Activated CD4-positive, alpha-beta T cell treated with anti-CD3 and anti-CD28 coated beads for 36 hours (primary cell): Measurements from ENCODE around the gene IFITM5. TPM values are rescaled to one million over a fixed set of nuclear protein-coding genes. Genes with fewer than 3 reads are reported as not detected.

ENCODE experiments used
- ATAC-seq: fragments of 200-7000 bp; cut with Tn5 transposase; one replicate; pipeline ENCODE4 v1.10.0; 2021; ENCODE audit warnings: mild to moderate bottlenecking, moderate library complexity
- CTCF ChIA-PET: fragments of 350-600 bp; sonication (Branson Sonifier 250); formaldehyde crosslinking; loops from one replicate; lab custom pipeline; 2021; ENCODE audit warnings: antibody characterized with exemption; lab: Charles Lee
- POLR2A ChIA-PET: fragments of 350-600 bp; sonication (Branson Sonifier 250); formaldehyde crosslinking; loops from one replicate; lab custom pipeline; 2021; ENCODE audit warnings: antibody characterized with exemption, inconsistent platforms; lab: Charles Lee
- DNase-seq: peaks from one replicate; pipeline ENCODE4 v3.0.0-alpha.2; 2020
- H3K27ac Mint-ChIP-seq: one replicate; pipeline ENCODE4 v1.8.0; 2021; ENCODE audit warnings: mixed read lengths
- H3K27me3 Mint-ChIP-seq: one replicate; pipeline ENCODE4 v1.8.0; 2021; ENCODE audit warnings: mixed read lengths
- H3K36me3 Mint-ChIP-seq: one replicate; pipeline ENCODE4 v1.8.0; 2021; ENCODE audit warnings: low read depth, mixed read lengths
- H3K4me1 Mint-ChIP-seq: one replicate; pipeline ENCODE4 v1.8.0; 2021; ENCODE audit warnings: mixed read lengths
- H3K4me3 Mint-ChIP-seq: one replicate; pipeline ENCODE4 v1.8.0; 2021; ENCODE audit warnings: mild to moderate bottlenecking, moderate library complexity, mixed read lengths
- H3K9me3 Mint-ChIP-seq: one replicate; pipeline ENCODE4 v1.8.0; 2021; ENCODE audit warnings: low read depth, mixed read lengths
- intact Hi-C, 2 experiments: fragments of 100-400 bp; cut with DNase I in 1 of 2; cut with micrococcal nuclease in 1 of 2; formaldehyde crosslinking; loops; one replicate each; pipeline versions ENCODE4 v1.14.2 to v1.15.1; 2022 to 2024; cut with DNase I, micrococcal nuclease
- total RNA-seq, 2 experiments: library from RNA; stranded (reverse); gene quantifications; one replicate each; pipeline ENCODE4 v1.2.3, GENCODE V29; 2021

The IFITM5 gene
- total RNA-seq, 2 experiments from 2014 or later = not detected

DNA sequence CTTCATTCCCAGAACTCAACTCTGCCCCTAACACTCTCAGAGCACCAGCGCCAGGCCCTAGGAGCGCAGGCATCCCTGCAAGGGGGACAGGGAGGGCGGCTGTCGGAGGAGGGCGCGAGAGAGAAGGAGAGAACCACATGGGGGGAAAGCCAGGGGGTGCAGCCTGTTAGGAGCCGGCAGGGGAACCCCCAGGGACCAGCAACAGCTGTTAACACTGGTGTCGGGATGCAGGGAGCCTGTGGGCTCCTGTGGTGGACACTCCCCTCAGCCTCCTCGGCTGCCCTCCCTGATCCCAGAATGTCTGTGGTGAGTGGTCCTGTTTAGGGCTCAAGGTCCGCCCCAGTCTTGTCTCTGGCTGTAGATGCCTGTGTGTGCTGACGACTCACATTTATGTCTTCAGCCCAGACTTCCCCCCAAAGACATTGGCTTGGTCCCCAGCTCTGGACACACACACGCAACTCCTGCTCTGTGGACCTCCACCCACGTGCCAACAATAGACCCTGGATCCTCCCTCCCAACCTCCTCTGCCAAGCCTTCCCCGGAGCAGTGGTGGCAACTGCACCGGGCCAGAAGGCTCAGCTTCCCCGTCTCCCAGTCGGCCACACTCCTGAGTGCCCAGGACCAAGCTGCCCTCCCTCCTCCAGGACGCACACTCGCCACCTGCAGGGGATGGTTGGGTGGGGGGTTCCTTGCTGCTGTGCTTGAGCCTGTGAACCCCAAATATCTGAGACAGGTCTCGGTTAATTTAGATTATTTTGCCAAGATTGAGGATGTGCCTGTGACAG, 817 bp upstream of the IFITM5 start:
- H3K4me1 Mint-ChIP-seq = peaks cover 9% of the 10 kb centered on the region
- no peak overlapping the region for H3K27ac Mint-ChIP-seq
- H3K9me3 Mint-ChIP-seq = no peaks in the 10 kb centered on the region
- no peaks in the 10 kb centered on the region for H3K36me3 Mint-ChIP-seq
- no peak for ATAC-seq
- ChIA-PET CTCF (interaction anchor here (0.9 to 1.4 kb wide), 4 partner anchors 19 to 93 kb away, joined by 3 to 5 read pairs (median 4); partner anchors contain the start of gene BET1L), POLR2A (no interaction called here)
- no peaks in the 10 kb centered on the region for H3K27me3 Mint-ChIP-seq
- H3K4me3 Mint-ChIP-seq = no peak overlapping the region
- DNase-seq = no peak
- intact Hi-C loops = no loop called here

- Mint-ChIP-seq H3K27ac (no peak overlapping the region), H3K4me1 (peaks cover 9% of the 10 kb centered on the region), H3K27me3 (no peaks in the 10 kb centered on the region), H3K9me3 (no peaks in the 10 kb centered on the region), H3K36me3 (no peaks in the 10 kb centered on the region), H3K4me3 (no peak overlapping the region)
- DNase-seq (peak; percentile 18), ATAC-seq (no peak)
- CTCF ChIA-PET = no interaction called here
- POLR2A ChIA-PET = no interaction called here
- intact Hi-C loops = no loop called here
Measured at GRCh38 chr11:298406-299065, 790 bp downstream of the IFITM5 start.

DNA sequence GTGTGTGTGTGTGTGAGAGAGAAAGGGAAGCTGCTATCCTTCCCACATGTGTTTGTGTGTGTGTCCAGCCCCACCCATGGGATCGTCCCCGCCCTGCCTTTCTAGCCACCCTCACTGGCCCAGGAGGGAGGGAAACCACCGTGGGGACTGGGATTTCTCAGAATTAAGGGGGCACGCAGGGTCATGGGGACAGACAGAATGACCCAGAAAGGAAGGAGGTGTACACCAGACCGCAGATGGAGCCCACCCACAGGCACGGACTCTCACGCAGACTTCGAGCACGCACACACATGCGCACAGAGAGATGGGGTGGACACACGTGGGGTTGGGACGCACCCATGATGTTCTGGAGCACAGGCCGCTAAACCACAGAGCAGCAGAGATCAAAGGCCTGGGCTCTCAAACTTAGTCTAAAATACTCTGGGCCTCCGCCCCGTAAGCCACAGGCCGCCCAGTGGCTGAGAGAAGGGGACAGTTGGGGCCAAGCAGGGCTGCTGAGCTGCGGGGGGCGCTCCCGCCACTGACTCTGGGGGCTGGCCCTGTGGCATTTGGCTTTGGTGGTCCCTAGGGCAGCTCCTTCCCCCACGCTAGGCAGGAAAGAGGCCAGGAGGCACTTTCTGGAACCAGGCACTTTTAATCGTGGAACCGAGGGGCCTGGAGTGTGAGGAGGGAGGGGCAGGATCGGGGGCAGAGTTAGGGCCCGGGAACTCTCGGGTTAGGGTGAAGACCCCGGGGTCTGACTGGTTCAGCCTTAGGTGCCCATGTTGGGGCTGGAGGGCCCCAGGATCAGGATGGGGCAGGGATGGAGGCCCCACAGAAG, 1.5 kb downstream of the IFITM5 start:
- ChIA-PET CTCF (no interaction called here), POLR2A (no interaction called here)
- Mint-ChIP-seq H3K9me3 (no peaks in the 10 kb centered on the region), H3K27me3 (no peaks in the 10 kb centered on the region), H3K4me1 (peaks cover 7% of the 10 kb centered on the region), H3K27ac (peak overlapping the region; percentile 60), H3K36me3 (no peaks in the 10 kb centered on the region), H3K4me3 (no peak overlapping the region)
- intact Hi-C loops = no loop called here
- DNase-seq = peak; percentile 26
- peak; percentile 41 for ATAC-seq

- H3K4me1 Mint-ChIP-seq = peaks cover 5% of the 10 kb centered on the region
- no peaks in the 10 kb centered on the region for H3K9me3 Mint-ChIP-seq
- DNase-seq = peak; percentile 12
- H3K27me3 Mint-ChIP-seq = no peaks in the 10 kb centered on the region
- no peak overlapping the region for H3K27ac Mint-ChIP-seq
- ChIA-PET POLR2A (no interaction called here), CTCF (no interaction called here)
- H3K36me3 Mint-ChIP-seq = no peaks in the 10 kb centered on the region
- ATAC-seq = peak; percentile 28
- H3K4me3 Mint-ChIP-seq = no peak overlapping the region
- intact Hi-C loops = no loop called here
Measured at GRCh38 chr11:297051-297585, 2.2 kb downstream of the IFITM5 start.

- no peaks in the 10 kb centered on the region for H3K27me3 Mint-ChIP-seq
- peak; percentile 5 for DNase-seq
- ChIA-PET POLR2A (no interaction called here), CTCF (interaction anchor here (0.6 to 0.7 kb wide), 2 partner anchors 15 to 16 kb away, joined by 3 to 4 read pairs; no protein-coding TSS in a partner anchor)
- no peak overlapping the region for H3K27ac Mint-ChIP-seq
- intact Hi-C loops = no loop called here
- ATAC-seq = no peak
- peaks cover 2% of the 10 kb centered on the region for H3K36me3 Mint-ChIP-seq
- H3K9me3 Mint-ChIP-seq = no peaks in the 10 kb centered on the region
- no peak overlapping the region for H3K4me3 Mint-ChIP-seq
- H3K4me1 Mint-ChIP-seq = peaks cover 5% of the 10 kb centered on the region
Measured at GRCh38 chr11:296171-297050, 2.9 kb downstream of the IFITM5 start.

GRCh38 chr11:295351-296170, 3.8 kb downstream of the IFITM5 start:
- no peaks in the 10 kb centered on the region for H3K9me3 Mint-ChIP-seq
- DNase-seq = peak; percentile 8
- no peak for ATAC-seq
- intact Hi-C loops = no loop called here
- ChIA-PET POLR2A (no interaction called here), CTCF (interaction anchor here (0.6 to 1.5 kb wide), 3 partner anchors 10 to 15 kb away, joined by 3 to 9 read pairs (median 4); no protein-coding TSS in a partner anchor)
- H3K27me3 Mint-ChIP-seq = no peaks in the 10 kb centered on the region
- H3K4me1 Mint-ChIP-seq = peaks cover 11% of the 10 kb centered on the region
- no peak overlapping the region for H3K27ac Mint-ChIP-seq
- H3K36me3 Mint-ChIP-seq = peaks cover 9% of the 10 kb centered on the region
- no peak overlapping the region for H3K4me3 Mint-ChIP-seq

DNA sequence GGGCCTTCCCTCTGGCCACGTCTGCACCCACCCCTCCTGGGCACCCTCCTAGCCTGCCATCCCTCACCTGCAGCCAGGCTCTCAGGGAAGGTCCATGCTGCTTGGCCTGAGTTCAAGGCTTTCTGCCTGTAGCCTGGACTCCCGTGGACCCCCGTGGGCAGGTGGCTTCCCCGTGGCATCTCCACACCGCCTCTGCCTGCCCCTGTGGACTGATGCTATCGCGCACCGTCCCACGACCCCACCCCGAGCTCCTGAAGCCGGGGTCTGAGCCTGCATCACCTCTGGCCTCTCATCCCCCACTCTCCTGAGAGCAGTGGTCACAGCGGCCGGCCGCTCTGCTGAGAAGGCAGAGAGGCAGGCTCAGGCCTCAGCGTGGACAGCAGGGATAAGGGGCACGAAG, 4.5 kb downstream of the IFITM5 start:
- DNase-seq = peak; percentile 8

GRCh38 chr11:293852-294661, 5.3 kb downstream of the IFITM5 start:
- peak; percentile 6 for DNase-seq
- Mint-ChIP-seq H3K4me1 (peaks cover 17% of the 10 kb centered on the region), H3K27me3 (no peaks in the 10 kb centered on the region), H3K9me3 (no peaks in the 10 kb centered on the region), H3K36me3 (peaks cover 9% of the 10 kb centered on the region), H3K27ac (no peak overlapping the region), H3K4me3 (no peak overlapping the region)
- CTCF ChIA-PET = interaction anchor here (0.6 to 1.5 kb wide), 4 partner anchors 12 to 65 kb away, joined by 3 to 9 read pairs (median 3); no protein-coding TSS in a partner anchor
- ATAC-seq = no peak
- POLR2A ChIA-PET = no interaction called here
- intact Hi-C loops = no loop called here

More for the DNA sequence above, 4.5 kb downstream of the IFITM5 start:
- no peaks in the 10 kb centered on the region for H3K9me3 Mint-ChIP-seq
- peaks cover 13% of the 10 kb centered on the region for H3K4me1 Mint-ChIP-seq
- H3K4me3 Mint-ChIP-seq = no peak overlapping the region
- ATAC-seq = no peak
- intact Hi-C loops = no loop called here
- ChIA-PET POLR2A (no interaction called here), CTCF (interaction anchor here (0.6 to 1.5 kb wide), 2 partner anchors 11 to 66 kb away, joined by 3 to 9 read pairs; no protein-coding TSS in a partner anchor)
- peaks cover 9% of the 10 kb centered on the region for H3K36me3 Mint-ChIP-seq
- H3K27me3 Mint-ChIP-seq = no peaks in the 10 kb centered on the region
- H3K27ac Mint-ChIP-seq = no peak overlapping the region

- no peak overlapping the region for H3K4me3 Mint-ChIP-seq
- ATAC-seq (no peak), DNase-seq (peak; percentile 9)
- ChIA-PET CTCF (interaction anchor here (0.7 to 0.8 kb wide), 3 partner anchors 24 to 32 kb away, joined by 3 to 4 read pairs (median 3); no protein-coding TSS in a partner anchor), POLR2A (no interaction called here)
- H3K9me3 Mint-ChIP-seq = no peaks in the 10 kb centered on the region
- peaks cover 17% of the 10 kb centered on the region for H3K4me1 Mint-ChIP-seq
- intact Hi-C loops = no loop called here
- H3K36me3 Mint-ChIP-seq = peaks cover 10% of the 10 kb centered on the region
- H3K27me3 Mint-ChIP-seq = no peaks in the 10 kb centered on the region
- H3K27ac Mint-ChIP-seq = no peak overlapping the region
Measured at GRCh38 chr11:293271-293851, 6.0 kb downstream of the IFITM5 start.
